H9 (cell line): ENCODE results near the gene SRGAP1. TPM values are rescaled to one million over a fixed set of nuclear protein-coding genes. Genes with fewer than 3 reads are reported as not detected.

ENCODE experiments used
- DNase-seq: peaks from one replicate; pipeline ENCODE4 v3.0.0-alpha.2; 2017
- H2AFZ ChIP-seq: one replicate; pipeline ENCODE4 v1.6.1; 2013; ENCODE audit warnings: mild to moderate bottlenecking, low read length, control low read depth, moderate library complexity
- H2AK5ac ChIP-seq: 2 replicates; pipeline ENCODE4 v1.6.1; 2013; ENCODE audit warnings: low read length, control low read depth, mixed read lengths; ENCODE audit not compliant: insufficient read length
- H2BK120ac ChIP-seq: one replicate; pipeline ENCODE4 v1.6.1; 2013; ENCODE audit warnings: low read depth, mild to moderate bottlenecking, low read length, control low read depth, inconsistent platforms; ENCODE audit not compliant: poor library complexity, severe bottlenecking
- H2BK12ac ChIP-seq: 2 replicates; pipeline ENCODE4 v1.6.1; 2013; ENCODE audit warnings: low read length, control low read depth, mixed read lengths, low read depth; ENCODE audit not compliant: insufficient read length
- H2BK15ac ChIP-seq: 2 replicates; pipeline ENCODE4 v1.6.1; 2013; ENCODE audit warnings: low read depth, low read length, control low read depth
- H2BK20ac ChIP-seq: one replicate; pipeline ENCODE4 v1.6.1; 2013; ENCODE audit warnings: low read depth, mild to moderate bottlenecking, low read length, control low read depth, inconsistent platforms; ENCODE audit not compliant: poor library complexity, severe bottlenecking
- H2BK5ac ChIP-seq: 2 replicates; pipeline ENCODE4 v1.6.1; 2013; ENCODE audit warnings: low read length, control low read depth, mixed read lengths; ENCODE audit not compliant: insufficient read length
- H3K14ac ChIP-seq: 2 replicates; pipeline ENCODE4 v1.6.1; 2013; ENCODE audit warnings: low read length, control low read depth; ENCODE audit not compliant: insufficient read depth
- H3K18ac ChIP-seq: 2 replicates; pipeline ENCODE4 v1.6.1; 2013; ENCODE audit warnings: low read depth, mild to moderate bottlenecking, mixed read lengths, low read length, control low read depth; ENCODE audit not compliant: insufficient read length
- H3K23ac ChIP-seq: 2 replicates; pipeline ENCODE4 v1.6.1; 2013; ENCODE audit warnings: low read length, control low read depth, mixed read lengths, low read depth; ENCODE audit not compliant: insufficient read length
- H3K23me2 ChIP-seq: 2 replicates; pipeline ENCODE4 v1.6.1; 2013; ENCODE audit warnings: low read depth, mild to moderate bottlenecking, mixed read lengths, low read length, control low read depth; ENCODE audit not compliant: insufficient read length, poor library complexity, severe bottlenecking
- H3K27ac ChIP-seq: 2 replicates; pipeline ENCODE4 v1.5.1; 2013; ENCODE audit warnings: low read length, control low read depth, mixed read lengths, low read depth; ENCODE audit not compliant: insufficient read length
- H3K27me3 ChIP-seq: 2 replicates; pipeline ENCODE4 v1.6.1; 2013; ENCODE audit warnings: low read length, control low read depth, inconsistent platforms; ENCODE audit not compliant: insufficient read depth
- H3K4ac ChIP-seq: 2 replicates; pipeline ENCODE4 v1.6.1; 2013; ENCODE audit warnings: low read depth, mild to moderate bottlenecking, control low read depth, inconsistent platforms, low read length, moderate library complexity
- H3K4me1 ChIP-seq: 2 replicates; pipeline ENCODE4 v1.6.1; 2013; ENCODE audit warnings: low read length, control low read depth, inconsistent platforms; ENCODE audit not compliant: insufficient read depth
- H3K4me2 ChIP-seq: 2 replicates; pipeline ENCODE4 v1.6.1; 2013; ENCODE audit warnings: low read length, control low read depth, mixed read lengths; ENCODE audit not compliant: insufficient read length, insufficient read depth
- H3K56ac ChIP-seq: 2 replicates; pipeline ENCODE4 v1.6.1; 2013; ENCODE audit warnings: low read depth, mild to moderate bottlenecking, mixed read lengths, low read length, control low read depth; ENCODE audit not compliant: insufficient read length
- H3K79me1 ChIP-seq: 2 replicates; pipeline ENCODE4 v1.6.1; 2013; ENCODE audit warnings: low read depth, mild to moderate bottlenecking, moderate library complexity, low read length, control low read depth, inconsistent platforms; ENCODE audit not compliant: insufficient read depth, poor library complexity, severe bottlenecking
- H3K79me2 ChIP-seq: 2 replicates; pipeline ENCODE4 v1.6.1; 2013; ENCODE audit warnings: low read length, control low read depth, inconsistent platforms; ENCODE audit not compliant: insufficient read depth
- H3K9ac ChIP-seq: 2 replicates; pipeline ENCODE4 v1.6.1; 2013; ENCODE audit warnings: low read length, control low read depth, mixed read lengths; ENCODE audit not compliant: insufficient read length; ENCODE audit errors: extremely low read depth
- H3K9me3 ChIP-seq: one replicate; pipeline ENCODE4 v1.6.1; 2013; ENCODE audit warnings: low read depth, low read length, inconsistent platforms; ENCODE audit not compliant: control insufficient read depth
- H3T11ph ChIP-seq: one replicate; pipeline ENCODE4 v1.6.1; 2013; ENCODE audit warnings: mild to moderate bottlenecking, low read length, control low read depth, inconsistent platforms
- H4K20me1 ChIP-seq: one replicate; pipeline ENCODE4 v1.6.1; 2013; ENCODE audit not compliant: control insufficient read depth, insufficient read length, insufficient read depth
- H4K5ac ChIP-seq: 2 replicates; pipeline ENCODE4 v1.6.1; 2013; ENCODE audit warnings: low read depth, mild to moderate bottlenecking, mixed read lengths, low read length, control low read depth; ENCODE audit not compliant: insufficient read length
- H4K8ac ChIP-seq: replicated peaks from 2 replicates; pipeline ENCODE4 v1.6.1; 2013; ENCODE audit warnings: low read length, control low read depth, mixed read lengths, low read depth; ENCODE audit not compliant: insufficient read length
- H4K91ac ChIP-seq: 2 replicates; pipeline ENCODE4 v1.6.1; 2013; ENCODE audit warnings: low read depth, mild to moderate bottlenecking, moderate library complexity, mixed read lengths, low read length, control low read depth; ENCODE audit not compliant: insufficient read length
- H3K27ac Mint-ChIP-seq, 3 experiments: 2 replicates in 2 of 3; 3 replicates in 1 of 3; pipeline ENCODE4 v1.8.0; 2020 to 2021; ENCODE audit warnings: mixed read lengths in 3 of 3, mild to moderate bottlenecking in 1 of 3, moderate library complexity in 1 of 3
- H3K27me3 Mint-ChIP-seq: 2 replicates; pipeline ENCODE4 v1.8.0; 2021; ENCODE audit warnings: low read depth, mild to moderate bottlenecking, moderate library complexity, mixed read lengths
- H3K36me3 Mint-ChIP-seq, 3 experiments: 2 replicates in 2 of 3; 3 replicates in 1 of 3; pipeline ENCODE4 v1.8.0; 2020 to 2021; ENCODE audit warnings: low read depth in 3 of 3, mixed read lengths in 3 of 3; ENCODE audit not compliant: insufficient read depth in 1 of 3
- H3K4me1 Mint-ChIP-seq, 2 experiments: 2 replicates each; pipeline ENCODE4 v1.8.0; 2020; ENCODE audit warnings: mixed read lengths in 2 of 2
- H3K4me3 Mint-ChIP-seq, 2 experiments: 2 replicates in 1 of 2; 3 replicates in 1 of 2; pipeline ENCODE4 v1.8.0; 2020 to 2021; ENCODE audit warnings: mild to moderate bottlenecking in 2 of 2, mixed read lengths in 2 of 2, moderate library complexity in 1 of 2
- H3K9me3 Mint-ChIP-seq, 2 experiments: 2 replicates in 1 of 2; 3 replicates in 1 of 2; pipeline ENCODE4 v1.8.0; 2020; ENCODE audit warnings: mild to moderate bottlenecking in 2 of 2, mixed read lengths in 2 of 2, moderate library complexity in 1 of 2
- WGBS: extraction: QIAGEN DNeasy Blood & Tissue Kit; methylation state at CpG from one replicate; pipeline ENCODE4 v1.1.7; 2013; ENCODE audit warnings: missing lambda C conversion rate, low lambda C conversion rate, mixed read lengths; ENCODE audit not compliant: insufficient read length; ENCODE audit errors: extremely low coverage; 5-methylcytosine and 5-hydroxymethylcytosine counted together
- total RNA-seq: library from RNA; stranded (reverse); gene quantifications from 2 replicates; pipeline ENCODE4 v1.2.1, GENCODE V29; 2021
- TF ChIP-seq, protein P1 (sequence below): fragments of 200-600 bp; sonication (generic); conservative IDR thresholded peaks from 3 replicates; pipeline ENCODE4 v1.8.0; 2021; ENCODE audit warnings: antibody characterized with exemption, mild to moderate bottlenecking

SRGAP1 gene
- total RNA-seq, 1 experiment from 2014 or later: 4.8 TPM

GRCh38 chr12:64070454-64070853 lies 226.0 kb downstream of the SRGAP1 start:
- Mint-ChIP-seq H3K9me3 (peaks cover 7 to 14% of the 10 kb centered on the region in 2 experiments; a peak in 4 of 5 replicates), H3K4me1 (no peaks in the 10 kb centered on the region), H3K36me3 (peaks cover 15 to 20% (median 19%) of the 10 kb centered on the region in 3 experiments), H3K27me3 (no peaks in the 10 kb centered on the region), H3K4me3 (no peak overlapping the region), H3K27ac (no peak overlapping the region)
- H2BK15ac ChIP-seq: no peak overlapping the region
- H2BK5ac ChIP-seq: no peak overlapping the region
- no peak overlapping the region for H4K5ac ChIP-seq
- no peaks in the 10 kb centered on the region for H4K20me1 ChIP-seq
- no peak overlapping the region for H2BK20ac ChIP-seq
- H2AK5ac ChIP-seq: no peak overlapping the region
- H3K79me2 ChIP-seq: no peaks in the 10 kb centered on the region
- no peak overlapping the region for H2BK12ac ChIP-seq
- H3K4me1 ChIP-seq: no peaks in the 10 kb centered on the region
- H2BK120ac ChIP-seq: no peak overlapping the region
- H3K23me2 ChIP-seq: no peaks in the 10 kb centered on the region
- no peak overlapping the region for H4K8ac ChIP-seq
- H3K27ac ChIP-seq: no peak overlapping the region
- no peak overlapping the region for H3K23ac ChIP-seq
- no peaks in the 10 kb centered on the region for H3K79me1 ChIP-seq
- no peak overlapping the region for H3K18ac ChIP-seq
- H3K4ac ChIP-seq: no peak overlapping the region
- TF ChIP-seq, protein P1, sequence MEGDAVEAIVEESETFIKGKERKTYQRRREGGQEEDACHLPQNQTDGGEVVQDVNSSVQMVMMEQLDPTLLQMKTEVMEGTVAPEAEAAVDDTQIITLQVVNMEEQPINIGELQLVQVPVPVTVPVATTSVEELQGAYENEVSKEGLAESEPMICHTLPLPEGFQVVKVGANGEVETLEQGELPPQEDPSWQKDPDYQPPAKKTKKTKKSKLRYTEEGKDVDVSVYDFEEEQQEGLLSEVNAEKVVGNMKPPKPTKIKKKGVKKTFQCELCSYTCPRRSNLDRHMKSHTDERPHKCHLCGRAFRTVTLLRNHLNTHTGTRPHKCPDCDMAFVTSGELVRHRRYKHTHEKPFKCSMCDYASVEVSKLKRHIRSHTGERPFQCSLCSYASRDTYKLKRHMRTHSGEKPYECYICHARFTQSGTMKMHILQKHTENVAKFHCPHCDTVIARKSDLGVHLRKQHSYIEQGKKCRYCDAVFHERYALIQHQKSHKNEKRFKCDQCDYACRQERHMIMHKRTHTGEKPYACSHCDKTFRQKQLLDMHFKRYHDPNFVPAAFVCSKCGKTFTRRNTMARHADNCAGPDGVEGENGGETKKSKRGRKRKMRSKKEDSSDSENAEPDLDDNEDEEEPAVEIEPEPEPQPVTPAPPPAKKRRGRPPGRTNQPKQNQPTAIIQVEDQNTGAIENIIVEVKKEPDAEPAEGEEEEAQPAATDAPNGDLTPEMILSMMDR: no peak
- no peaks in the 10 kb centered on the region for H3K9me3 ChIP-seq
- DNase-seq: no peak
- no peak overlapping the region for H3K4me2 ChIP-seq
- no peak overlapping the region for H4K91ac ChIP-seq
- H3K9ac ChIP-seq: no peak overlapping the region
- H3K14ac ChIP-seq: no peak overlapping the region
- no peak overlapping the region for H3T11ph ChIP-seq
- no peak overlapping the region for H2AFZ ChIP-seq
- H3K56ac ChIP-seq: no peak overlapping the region
- WGBS: no CpG with 5 or more reads among the region's 2 CpGs
- H3K27me3 ChIP-seq: no peaks in the 10 kb centered on the region
